ENCODE results near the gene SCYL3. TPM values are rescaled to one million over a fixed set of nuclear protein-coding genes. Genes with fewer than 3 reads are reported as not detected.

The SCYL3 gene
- total RNA-seq, 2 experiments from 2014 or later = 3.5 to 3.6 TPM

- POLR2A ChIA-PET = interaction anchor here (1.4 kb wide), 1 partner anchor 9 kb away, joined by 4 read pairs; no protein-coding TSS in a partner anchor
- TF ChIP-seq, protein P1, sequence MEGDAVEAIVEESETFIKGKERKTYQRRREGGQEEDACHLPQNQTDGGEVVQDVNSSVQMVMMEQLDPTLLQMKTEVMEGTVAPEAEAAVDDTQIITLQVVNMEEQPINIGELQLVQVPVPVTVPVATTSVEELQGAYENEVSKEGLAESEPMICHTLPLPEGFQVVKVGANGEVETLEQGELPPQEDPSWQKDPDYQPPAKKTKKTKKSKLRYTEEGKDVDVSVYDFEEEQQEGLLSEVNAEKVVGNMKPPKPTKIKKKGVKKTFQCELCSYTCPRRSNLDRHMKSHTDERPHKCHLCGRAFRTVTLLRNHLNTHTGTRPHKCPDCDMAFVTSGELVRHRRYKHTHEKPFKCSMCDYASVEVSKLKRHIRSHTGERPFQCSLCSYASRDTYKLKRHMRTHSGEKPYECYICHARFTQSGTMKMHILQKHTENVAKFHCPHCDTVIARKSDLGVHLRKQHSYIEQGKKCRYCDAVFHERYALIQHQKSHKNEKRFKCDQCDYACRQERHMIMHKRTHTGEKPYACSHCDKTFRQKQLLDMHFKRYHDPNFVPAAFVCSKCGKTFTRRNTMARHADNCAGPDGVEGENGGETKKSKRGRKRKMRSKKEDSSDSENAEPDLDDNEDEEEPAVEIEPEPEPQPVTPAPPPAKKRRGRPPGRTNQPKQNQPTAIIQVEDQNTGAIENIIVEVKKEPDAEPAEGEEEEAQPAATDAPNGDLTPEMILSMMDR (IDR thresholded peaks at IDR 0.05) = no peak
- no peak overlapping the region for H3K27ac Mint-ChIP-seq
- Histone ChIP-seq H3K27ac (ENCODE audit: low read depth in 1 of 2, low read length in 2 of 2) (no peak overlapping the region), H3K9me3 (ENCODE audit: control insufficient read depth in 1 of 2, insufficient read depth in 1 of 2, low read length in 2 of 2) (no peaks in the 10 kb centered on the region), H3K36me3 (ENCODE audit: insufficient read depth, low read length) (peaks cover 51% of the 10 kb centered on the region), H3K27me3 (ENCODE audit: control insufficient read depth in 1 of 2, insufficient read depth in 2 of 2, low read length in 2 of 2) (no peaks in the 10 kb centered on the region), H3K4me3 (ENCODE audit: low read length) (no peak overlapping the region), H3K4me1 (ENCODE audit: insufficient read depth, low read length) (peaks cover 3% of the 10 kb centered on the region)
- no peak overlapping the region for H3K4me3 Mint-ChIP-seq
- no peak for DNase-seq
- ATAC-seq (ENCODE audit: poor library complexity) = no peak
- H3K36me3 Mint-ChIP-seq (ENCODE audit: low read depth) = peaks cover 64% of the 10 kb centered on the region
- peaks cover 41% of the 10 kb centered on the region for H3K4me1 Mint-ChIP-seq (ENCODE audit: low read depth)
- CTCF ChIA-PET = no interaction called here
- intact Hi-C loops (cut with DNase I, micrococcal nuclease) = no loop called here
- no peaks in the 10 kb centered on the region for H3K9me3 Mint-ChIP-seq
- no peaks in the 10 kb centered on the region for H3K27me3 Mint-ChIP-seq
These were observed 8.5 kb downstream of the SCYL3 start for GRCh38 chr1:169885207-169885606.

GRCh38 chr1:169884634-169885033, 9.1 kb downstream of the SCYL3 start:
- no peak for ATAC-seq (ENCODE audit: poor library complexity)
- H3K9me3 Mint-ChIP-seq = no peaks in the 10 kb centered on the region
- H3K36me3 ChIP-seq (ENCODE audit: insufficient read depth, low read length) = peaks cover 51% of the 10 kb centered on the region
- H3K4me3 ChIP-seq (ENCODE audit: low read length) = no peak overlapping the region
- no peaks in the 10 kb centered on the region for H3K27me3 Mint-ChIP-seq
- H3K4me1 Mint-ChIP-seq (ENCODE audit: low read depth) = peaks cover 41% of the 10 kb centered on the region
- ChIA-PET POLR2A (interaction anchor here (1.4 to 1.5 kb wide), 2 partner anchors 9 to 10 kb away, joined by 4 read pairs; partner anchors contain the start of gene SCYL3), CTCF (no interaction called here)
- TF ChIP-seq, protein P1 (IDR thresholded peaks at IDR 0.05) = no peak
- H3K4me3 Mint-ChIP-seq = no peak overlapping the region
- peaks cover 70% of the 10 kb centered on the region for H3K36me3 Mint-ChIP-seq (ENCODE audit: low read depth)
- no peaks in the 10 kb centered on the region for H3K4me1 ChIP-seq (ENCODE audit: insufficient read depth, low read length)
- no peak overlapping the region for H3K27ac ChIP-seq (ENCODE audit: low read depth in 1 of 2, low read length in 2 of 2)
- no peaks in the 10 kb centered on the region for H3K9me3 ChIP-seq (ENCODE audit: control insufficient read depth in 1 of 2, insufficient read depth in 1 of 2, low read length in 2 of 2)
- H3K27ac Mint-ChIP-seq = no peak overlapping the region
- DNase-seq = no peak
- H3K27me3 ChIP-seq (ENCODE audit: control insufficient read depth in 1 of 2, insufficient read depth in 2 of 2, low read length in 2 of 2) = no peaks in the 10 kb centered on the region
- intact Hi-C loops (cut with DNase I, micrococcal nuclease) = no loop called here

GRCh38 chr1:169882039-169882511, 11.6 kb downstream of the SCYL3 start:
- CTCF ChIA-PET = no interaction called here
- intact Hi-C loops (cut with DNase I, micrococcal nuclease) = no loop called here
- Histone ChIP-seq H3K27me3 (ENCODE audit: control insufficient read depth in 1 of 2, insufficient read depth in 2 of 2, low read length in 2 of 2) (no peaks in the 10 kb centered on the region), H3K27ac (ENCODE audit: low read depth in 1 of 2, low read length in 2 of 2) (no peak overlapping the region), H3K4me3 (ENCODE audit: low read length) (no peak overlapping the region), H3K4me1 (ENCODE audit: insufficient read depth, low read length) (no peaks in the 10 kb centered on the region), H3K36me3 (ENCODE audit: insufficient read depth, low read length) (peaks cover 56% of the 10 kb centered on the region), H3K9me3 (ENCODE audit: control insufficient read depth in 1 of 2, insufficient read depth in 1 of 2, low read length in 2 of 2) (no peaks in the 10 kb centered on the region)
- TF ChIP-seq, protein P1 (IDR thresholded peaks at IDR 0.05) = no peak
- Mint-ChIP-seq H3K27ac (no peak overlapping the region), H3K4me1 (ENCODE audit: low read depth) (peaks cover 43% of the 10 kb centered on the region), H3K4me3 (no peak overlapping the region), H3K36me3 (ENCODE audit: low read depth) (peaks cover 78% of the 10 kb centered on the region), H3K27me3 (no peaks in the 10 kb centered on the region), H3K9me3 (no peaks in the 10 kb centered on the region)
- ATAC-seq (ENCODE audit: poor library complexity) = no peak
- POLR2A ChIA-PET = no interaction called here
- DNase-seq = no peak
